Fibroblast of peridontal ligament (primary cell): ENCODE results near the gene TTC23L.
"Not testable (repeated sequence)": the region's sequence is repeated elsewhere in the genome, so short reads cannot be mapped to it uniquely, and the experiment has no call there.

ENCODE experiments used
- DNase-seq: peaks from one replicate; pipeline ENCODE4 v3.0.0-alpha.2; 2010; ENCODE audit errors: extremely low read depth

TTC23L gene

DNA sequence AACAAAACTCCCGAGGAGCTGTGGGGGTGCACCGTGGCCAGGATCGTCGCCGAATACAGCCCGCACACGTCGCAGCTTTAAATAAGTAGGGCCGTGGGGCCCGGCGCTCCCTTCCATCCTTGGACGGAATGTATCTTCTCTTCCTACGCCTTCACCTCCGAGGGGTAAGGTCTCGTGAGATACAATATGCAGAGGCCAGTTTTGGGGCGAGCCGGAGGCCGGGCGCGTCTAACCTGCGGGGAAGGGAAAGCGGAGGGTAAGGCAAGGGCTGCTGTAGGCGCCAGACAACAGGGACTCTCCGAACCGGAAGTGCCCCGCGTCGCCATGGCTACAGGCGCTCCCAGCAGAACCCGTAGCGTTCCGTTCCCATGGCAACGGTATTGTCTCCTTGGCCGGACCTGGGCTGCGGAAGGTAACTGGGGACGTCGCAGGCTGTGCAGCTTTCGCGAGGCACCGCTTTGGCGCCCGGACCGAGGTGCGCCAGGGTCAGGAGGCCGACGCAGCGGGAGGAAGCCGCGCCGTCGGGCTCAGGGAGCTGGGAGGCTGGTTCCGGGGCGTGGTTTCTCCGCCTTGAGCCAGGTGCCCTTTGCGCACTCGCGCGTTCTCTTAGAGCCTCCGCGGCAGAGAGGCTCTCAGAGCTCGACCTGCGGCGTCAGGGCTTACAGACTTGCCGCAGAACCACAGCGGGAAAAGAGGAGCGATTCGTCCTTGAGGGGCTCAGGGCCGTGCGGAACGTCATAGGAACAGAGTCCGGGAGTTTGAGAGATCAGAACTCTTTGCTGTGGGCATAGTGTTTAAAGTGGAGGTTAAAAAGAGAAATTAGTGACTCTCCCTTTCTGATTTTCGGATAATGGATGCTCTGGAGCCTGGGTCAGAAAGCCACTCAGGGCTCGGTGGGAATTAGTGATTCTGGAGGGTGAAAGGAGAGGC is at the start of gene TTC23L:
TSS of gene TTC23L (plus strand) at position 380 of the 930 bp plus-strand sequence. CDS start 1,508 bp downstream, outside the sequence.
- peak; percentile 74 for DNase-seq

DNA sequence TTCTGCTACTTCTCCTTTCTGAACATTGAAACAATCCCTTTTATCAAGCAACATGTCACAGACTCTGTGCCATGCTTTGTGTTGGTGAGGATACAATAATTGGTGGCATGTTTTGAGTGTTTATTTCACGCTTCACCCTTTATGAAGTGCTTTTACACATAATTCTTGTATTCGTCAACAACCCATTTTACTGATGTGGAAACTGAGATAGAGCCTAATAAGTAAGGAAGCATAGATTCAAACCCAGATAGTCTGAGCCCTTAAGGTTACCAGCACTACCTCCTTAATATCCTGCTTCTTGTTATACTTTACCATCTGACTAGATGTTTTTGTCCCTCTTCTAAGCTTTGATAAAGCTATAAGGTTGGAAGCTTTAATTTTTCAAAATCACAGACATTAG is 49.3 kb upstream of the TTC23L start:
- no peak for DNase-seq

DNA sequence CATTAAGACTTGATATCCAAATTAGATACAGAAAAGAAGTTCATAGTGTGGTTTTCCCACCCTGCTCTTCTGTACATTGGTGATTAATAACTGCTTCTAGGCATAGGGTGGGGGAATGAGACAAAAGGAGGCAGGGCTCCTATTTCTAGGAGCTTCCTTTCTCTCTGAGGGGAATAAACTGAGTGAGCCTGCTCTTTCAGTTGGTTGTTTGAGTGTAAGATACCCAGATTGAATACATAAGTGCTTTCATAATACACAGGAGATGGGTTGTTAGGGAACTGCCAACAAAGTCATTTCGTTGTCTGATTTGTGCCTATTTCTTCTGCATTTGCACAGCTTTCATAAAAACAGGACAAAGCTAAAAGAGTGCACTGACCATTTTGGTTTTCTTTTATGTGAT is 48.9 kb upstream of the TTC23L start:
- peak; percentile 16 for DNase-seq

GRCh38 chr5:34791761-34792244 is 47.2 kb upstream of the TTC23L start:
- DNase-seq: peak; percentile 17

- no peak for DNase-seq
These were observed 36.0 kb upstream of the TTC23L start for GRCh38 chr5:34802834-34803563.

GRCh38 chr5:34803974-34804732 is 34.8 kb upstream of the TTC23L start:
- peak; percentile 89 for DNase-seq

GRCh38 chr5:34804913-34805312 is 34.1 kb upstream of the TTC23L start:
- DNase-seq: peak; percentile 87

DNA sequence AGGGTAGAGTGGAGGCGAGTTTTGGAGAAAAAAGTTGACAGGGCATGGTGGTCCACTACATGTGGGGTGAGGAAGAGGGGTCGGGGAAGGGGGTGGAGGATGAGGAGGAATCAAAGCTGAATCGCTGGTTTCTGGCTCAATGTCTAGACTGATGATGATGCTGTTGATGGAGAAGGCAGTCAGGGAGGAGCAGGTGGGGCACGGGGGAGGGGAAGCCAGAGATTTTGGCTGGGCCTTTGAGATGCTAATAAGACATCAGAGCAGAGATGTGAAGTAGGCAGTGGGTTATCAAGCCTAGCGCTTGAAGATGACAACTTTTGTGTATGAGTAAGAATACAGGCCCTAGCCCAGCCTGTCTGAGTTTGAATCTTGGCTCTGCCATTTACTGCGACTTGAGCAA is 32.4 kb upstream of the TTC23L start:
- DNase-seq: no peak

GRCh38 chr5:34811706-34812105 is 27.3 kb upstream of the TTC23L start:
- peak; percentile 24 for DNase-seq

GRCh38 chr5:34813509-34813908 is 25.5 kb upstream of the TTC23L start:
- no peak for DNase-seq

- DNase-seq: peak; percentile 67
These were observed 21.2 kb upstream of the TTC23L start for GRCh38 chr5:34817558-34818351.

GRCh38 chr5:34818717-34819116 is 20.2 kb upstream of the TTC23L start:
- no peak for DNase-seq

DNA sequence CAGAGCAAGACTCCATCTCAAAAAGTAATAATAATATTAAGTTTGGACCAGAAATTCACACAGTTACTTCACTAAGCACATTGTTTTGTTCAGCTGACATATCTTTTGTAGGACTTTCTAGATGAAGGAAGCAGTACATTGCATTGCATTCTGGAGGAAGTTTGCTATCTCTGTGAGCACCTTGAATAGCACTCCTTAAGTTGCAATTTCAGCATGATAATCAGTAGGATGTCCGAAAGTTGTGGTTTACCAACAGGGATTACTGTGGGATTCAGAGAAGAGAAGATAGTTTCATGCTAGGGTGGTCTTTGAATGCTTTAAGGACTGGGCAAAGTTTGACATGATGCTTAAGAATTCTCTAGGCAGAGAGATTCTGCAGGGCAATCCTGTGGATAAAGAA is 18.4 kb upstream of the TTC23L start:
- no peak for DNase-seq

DNA sequence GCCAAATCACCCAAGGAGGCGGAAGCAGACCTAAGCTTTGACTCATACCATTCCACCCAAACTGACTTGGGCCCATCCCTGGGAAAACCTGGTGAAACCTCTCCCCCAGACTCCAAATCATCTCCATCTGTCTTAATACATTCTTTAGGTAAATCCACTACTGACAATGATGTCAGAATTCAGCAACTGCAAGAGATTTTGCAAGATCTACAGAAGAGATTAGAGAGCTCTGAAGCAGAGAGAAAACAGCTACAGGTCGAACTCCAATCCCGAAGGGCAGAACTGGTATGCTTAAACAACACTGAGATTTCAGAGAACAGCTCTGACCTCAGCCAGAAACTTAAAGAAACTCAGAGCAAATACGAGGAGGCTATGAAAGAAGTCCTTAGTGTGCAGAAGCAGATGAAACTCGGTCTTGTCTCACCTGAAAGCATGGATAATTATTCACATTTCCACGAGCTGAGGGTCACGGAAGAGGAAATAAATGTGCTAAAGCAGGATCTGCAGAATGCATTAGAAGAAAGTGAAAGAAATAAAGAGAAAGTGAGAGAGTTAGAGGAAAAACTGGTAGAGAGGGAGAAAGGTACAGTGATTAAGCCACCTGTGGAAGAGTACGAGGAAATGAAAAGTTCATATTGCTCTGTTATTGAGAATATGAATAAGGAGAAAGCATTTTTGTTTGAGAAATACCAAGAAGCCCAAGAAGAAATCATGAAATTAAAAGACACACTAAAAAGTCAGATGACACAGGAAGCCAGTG is 15.8 kb upstream of the TTC23L start:
- DNase-seq: no peak

GRCh38 chr5:34826347-34826746 is 12.6 kb upstream of the TTC23L start:
- no peak for DNase-seq

- DNase-seq: no peak
These were observed 11.1 kb upstream of the TTC23L start for GRCh38 chr5:34827588-34828506.

GRCh38 chr5:34830827-34831226 is 8.1 kb upstream of the TTC23L start:
- DNase-seq: not testable (repeated sequence)

DNA sequence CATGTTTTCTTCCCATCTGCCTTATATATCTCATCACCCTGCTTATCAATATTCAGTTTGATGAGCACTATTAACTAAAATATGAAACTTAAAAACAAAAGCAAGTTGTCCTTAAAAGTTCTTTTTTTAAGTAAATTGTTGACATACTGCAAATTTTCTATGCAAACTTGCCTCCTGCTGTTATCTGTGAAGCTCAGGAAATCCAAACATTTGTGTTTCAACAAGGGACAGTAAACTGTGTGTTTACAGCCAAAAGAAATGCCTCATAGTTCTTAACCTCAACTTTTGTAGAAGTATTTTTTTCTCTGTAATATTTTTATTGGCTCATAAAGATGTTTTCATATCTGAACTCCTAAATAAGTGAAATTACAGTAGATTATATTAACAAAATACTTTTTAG is 7.7 kb upstream of the TTC23L start:
- DNase-seq: no peak

DNA sequence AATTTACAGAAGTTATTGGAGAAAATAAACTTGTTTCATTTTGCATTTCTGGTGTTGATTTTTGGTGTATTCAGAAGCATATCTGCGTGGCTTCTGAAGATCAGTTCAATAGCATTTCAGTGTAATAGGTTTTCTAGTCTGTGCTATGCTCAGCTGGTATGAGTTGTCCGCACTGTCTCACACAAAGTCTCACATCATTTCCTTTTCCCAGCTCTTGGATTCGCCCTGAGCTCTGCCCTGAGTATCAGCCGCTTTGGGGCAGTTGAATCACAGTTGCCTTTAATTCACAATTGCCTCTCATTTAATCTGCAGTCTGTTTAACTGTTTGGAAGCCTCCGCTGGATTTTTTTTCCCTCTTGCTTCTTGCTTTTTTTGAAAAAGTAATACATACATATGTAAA is 6.4 kb upstream of the TTC23L start:
- no peak for DNase-seq
